Measurements from ENCODE around the gene HSPA9.

The HSPA9 gene

GRCh38 chr5:138570871-138571270, 4.3 kb downstream of the HSPA9 start:
- Mint-ChIP-seq H3K4me3 (no peak overlapping the region), H3K9me3 (peaks cover under 1% of the 10 kb centered on the region), H3K4me1 (peaks cover 23% of the 10 kb centered on the region), H3K36me3 (ENCODE audit: low read depth) (peaks cover 69% of the 10 kb centered on the region), H3K27me3 (ENCODE audit: low read depth) (no peaks in the 10 kb centered on the region), H3K27ac (no peak overlapping the region)
- TF ChIP-seq CTCF (IDR thresholded peaks at IDR 0.05; ENCODE audit: unreplicated experiment in 3 of 3): no peak

- H3K36me3 Mint-ChIP-seq (ENCODE audit: low read depth): peaks cover 76% of the 10 kb centered on the region
These were observed 5.4 kb downstream of the HSPA9 start for GRCh38 chr5:138569782-138570181.

GRCh38 chr5:138568061-138568824, 7.0 kb downstream of the HSPA9 start:
- H3K36me3 Mint-ChIP-seq (ENCODE audit: low read depth): peaks cover 76% of the 10 kb centered on the region
- TF ChIP-seq CTCF (IDR thresholded peaks at IDR 0.05; ENCODE audit: unreplicated experiment in 3 of 3): peak in 1 of 3 experiments; percentile 8
- no peaks in the 10 kb centered on the region for H3K9me3 Mint-ChIP-seq
- no peaks in the 10 kb centered on the region for H3K27me3 Mint-ChIP-seq (ENCODE audit: low read depth)
- H3K4me1 Mint-ChIP-seq: peaks cover 4% of the 10 kb centered on the region
- H3K4me3 Mint-ChIP-seq: peak overlapping the region in 1 of 3 experiments; percentile 43
- peak overlapping the region in 1 of 3 experiments; percentile 62 for H3K27ac Mint-ChIP-seq

More at GRCh38 chr5:138569782-138570181, 5.4 kb downstream of the HSPA9 start:
- peaks cover 17% of the 10 kb centered on the region for H3K4me1 Mint-ChIP-seq
- H3K27me3 Mint-ChIP-seq (ENCODE audit: low read depth): no peaks in the 10 kb centered on the region
- H3K27ac Mint-ChIP-seq: peak overlapping the region in 1 of 3 experiments; percentile 23
- no peaks in the 10 kb centered on the region for H3K9me3 Mint-ChIP-seq
- TF ChIP-seq CTCF (IDR thresholded peaks at IDR 0.05; ENCODE audit: unreplicated experiment in 3 of 3): no peak
- no peak overlapping the region for H3K4me3 Mint-ChIP-seq

GRCh38 chr5:138566792-138567191, 8.4 kb downstream of the HSPA9 start:
- peak overlapping the region in 1 of 3 experiments; percentile 86 for H3K27ac Mint-ChIP-seq
- H3K4me1 Mint-ChIP-seq: peaks cover 4% of the 10 kb centered on the region
- H3K4me3 Mint-ChIP-seq: no peak overlapping the region
- no peaks in the 10 kb centered on the region for H3K9me3 Mint-ChIP-seq
- H3K27me3 Mint-ChIP-seq (ENCODE audit: low read depth): no peaks in the 10 kb centered on the region
- TF ChIP-seq CTCF (IDR thresholded peaks at IDR 0.05; ENCODE audit: unreplicated experiment in 3 of 3): no peak
- peaks cover 71% of the 10 kb centered on the region for H3K36me3 Mint-ChIP-seq (ENCODE audit: low read depth)

GRCh38 chr5:138565100-138565821, 9.9 kb downstream of the HSPA9 start:
- peaks cover 4% of the 10 kb centered on the region for H3K4me1 Mint-ChIP-seq
- no peak overlapping the region for H3K4me3 Mint-ChIP-seq
- peaks cover 73% of the 10 kb centered on the region for H3K36me3 Mint-ChIP-seq (ENCODE audit: low read depth)

More at GRCh38 chr5:138565100-138565821, 9.9 kb downstream of the HSPA9 start:
- no peaks in the 10 kb centered on the region for H3K27me3 Mint-ChIP-seq (ENCODE audit: low read depth)
- no peak for TF ChIP-seq CTCF (IDR thresholded peaks at IDR 0.05; ENCODE audit: unreplicated experiment in 3 of 3)
- no peak overlapping the region for H3K27ac Mint-ChIP-seq
- no peaks in the 10 kb centered on the region for H3K9me3 Mint-ChIP-seq
